A549 (cell line): ENCODE data around the gene LY6G5B. TPM values are rescaled to one million over a fixed set of nuclear protein-coding genes. Genes with fewer than 3 reads are reported as not detected.

Experiments used
- ATAC-seq, 2 experiments: fragments of 200-7000 bp in 1 of 2; fragments of >200 bp in 1 of 2; cut with Nextera tagmentation in 1 of 2; cut with Tn5 transposase in 1 of 2; 3 replicates each; pipeline versions ENCODE4 v1.8.0 to v1.9.1; 2018 to 2020; ENCODE audit warnings: mild to moderate bottlenecking in 1 of 2, moderate library complexity in 1 of 2
- CTCF ChIA-PET: fragments of 300-600 bp; sonication (Branson Sonifier 250); formaldehyde crosslinking; extraction: SDS; loops from one replicate; lab custom pipeline; 2021; ENCODE audit warnings: antibody characterized with exemption, inconsistent platforms; lab: Yijun Ruan, JAX
- POLR2A ChIA-PET: fragments of 350-600 bp; formaldehyde crosslinking; extraction: SDS; loops from one replicate; lab custom pipeline; 2021; ENCODE audit warnings: antibody characterized with exemption, inconsistent platforms; lab: Yijun Ruan, JAX
- DNase-seq, 2 experiments: peaks; one replicate each; pipeline versions ENCODE4 v3.0.0 to v3.0.0-alpha.2; 2011 to 2016; ENCODE audit warnings: low read depth in 1 of 2, low spot score in 1 of 2
- FAIRE-seq: peaks from 2 replicates; lab custom pipeline; 2011; peaks lifted over from hg19 to GRCh38; lab: Jason Lieb, UNC
- H3K27ac ChIP-seq, 2 experiments: fragments of >200 bp; sonication (Bioruptor Twin); formaldehyde crosslinking; 3 replicates each; pipeline ENCODE4 v1.5.1; 2016 to 2017
- H3K4me1 ChIP-seq: fragments of >200 bp; sonication (Bioruptor Twin); formaldehyde crosslinking; 3 replicates; pipeline ENCODE4 v1.6.1; 2016
- H3K4me2 ChIP-seq: fragments of >200 bp; sonication (Bioruptor Twin); formaldehyde crosslinking; 3 replicates; pipeline ENCODE4 v1.6.1; 2016
- H3K4me3 ChIP-seq: fragments of >200 bp; sonication (Bioruptor Twin); formaldehyde crosslinking; 3 replicates; pipeline ENCODE4 v1.5.1; 2016
- H3K9me3 ChIP-seq: fragments of >200 bp; sonication (Bioruptor Twin); formaldehyde crosslinking; 3 replicates; pipeline ENCODE4 v1.6.1; 2016
- BHLHE40 ChIP-seq: IDR thresholded peaks from 2 replicates; pipeline ENCODE4 v1.6.1; 2012; ENCODE audit warnings: low read depth, low read length, inconsistent platforms
- CBX2 ChIP-seq: fragments of 200-600 bp; sonication (generic); IDR thresholded peaks from 2 replicates; pipeline ENCODE4 v1.6.1; 2016; ENCODE audit warnings: low read depth, mild to moderate bottlenecking, borderline replicate concordance
- CHD4 ChIP-seq: fragments of 200-600 bp; sonication (generic); IDR thresholded peaks from 2 replicates; pipeline ENCODE4 v1.6.1; 2016; ENCODE audit warnings: antibody characterized with exemption, mild to moderate bottlenecking, borderline replicate concordance
- ESRRA ChIP-seq: fragments of 150-350 bp; IDR thresholded peaks from 2 replicates; pipeline ENCODE4 v1.6.1; 2014; ENCODE audit warnings: mild to moderate bottlenecking, low read length, borderline replicate concordance
- HOXA7 ChIP-seq: fragments of 250-450 bp; sonication (Bioruptor Pico); IDR thresholded peaks from 2 replicates; pipeline ENCODE4 v1.5.0; 2020; ENCODE audit warnings: mild to moderate bottlenecking, moderate library complexity
- HOXB13 ChIP-seq: fragments of 250-450 bp; sonication (Bioruptor Pico); IDR thresholded peaks from 2 replicates; pipeline ENCODE4 v1.5.0; 2020; ENCODE audit warnings: low read depth, mild to moderate bottlenecking, moderate library complexity
- JUN ChIP-seq, 2 experiments: fragments of >200 bp; sonication (Bioruptor Twin); formaldehyde crosslinking; IDR thresholded peaks; 2 replicates in 1 of 2; 3 replicates in 1 of 2; pipeline ENCODE4 v1.6.1; 2016 to 2017
- NFE2L2 ChIP-seq: fragments of 150-350 bp; conservative IDR thresholded peaks from 2 replicates; pipeline ENCODE4 v1.6.1; 2014; ENCODE audit warnings: low read length
- NPAS2 ChIP-seq: fragments of 250-450 bp; sonication (Bioruptor Pico); IDR thresholded peaks from 2 replicates; pipeline ENCODE4 v1.8.0; 2022; ENCODE audit warnings: mild to moderate bottlenecking, moderate library complexity, borderline replicate concordance
- PHF8 ChIP-seq: fragments of 200-600 bp; sonication (generic); IDR thresholded peaks from 2 replicates; pipeline ENCODE4 v1.6.1; 2016; ENCODE audit warnings: low read depth, mild to moderate bottlenecking, antibody characterized with exemption, moderate library complexity, borderline replicate concordance
- POLR2A ChIP-seq: IDR thresholded peaks from 2 replicates; pipeline ENCODE4 v1.6.1; 2012; ENCODE audit warnings: mild to moderate bottlenecking, low read length
- RCOR1 ChIP-seq: fragments of 150-350 bp; IDR thresholded peaks from 2 replicates; pipeline ENCODE4 v1.6.1; 2014; ENCODE audit warnings: antibody characterized with exemption, low read length, low read depth
- RFX5 ChIP-seq: fragments of 450-650 bp; IDR thresholded peaks from 2 replicates; pipeline ENCODE4 v1.7.1; 2014; ENCODE audit warnings: antibody characterized with exemption, mild to moderate bottlenecking, moderate library complexity
- ZFP36 ChIP-seq: fragments of 450-650 bp; IDR thresholded peaks from 2 replicates; pipeline ENCODE4 v1.6.1; 2014; ENCODE audit warnings: borderline replicate concordance; ENCODE audit not compliant: partially characterized antibody
- ZNF302 ChIP-seq: fragments of 250-450 bp; sonication (Bioruptor Pico); IDR thresholded peaks from 2 replicates; pipeline ENCODE4 v1.9.0; 2021; ENCODE audit warnings: inconsistent platforms, mild to moderate bottlenecking, moderate library complexity
- WGBS: methylation state at CpG from one replicate; pipeline ENCODE4 v1.1.6; 2017; ENCODE audit errors: missing lambda C conversion rate; 5-methylcytosine and 5-hydroxymethylcytosine counted together
- polyA plus RNA-seq, 4 experiments: library from polyadenylated mRNA; depleted of rRNA in 3 of 4; stranded (reverse); fragments of >200 nt; fragmentation: RNase III in 1 of 4; extraction: RNeasy Plus Mini Kit Qiagen cat#74134 plus additional on column Dnase treatment in 1 of 4; gene quantifications; 2 replicates in 3 of 4; 3 replicates in 1 of 4; pipeline ENCODE4 v1.2.3, GENCODE V29; 2011 to 2017
- TF ChIP-seq, protein P1 (sequence below): fragments of 450-650 bp; IDR thresholded peaks from 2 replicates; pipeline ENCODE4 v1.6.1; 2014; ENCODE audit warnings: antibody characterized with exemption
- TF ChIP-seq, protein P2 (sequence below): fragments of 250-450 bp; sonication (Bioruptor Pico); IDR thresholded peaks from 2 replicates; pipeline ENCODE4 v1.5.0; 2020; ENCODE audit warnings: low read depth, mild to moderate bottlenecking, moderate library complexity
- TF ChIP-seq, protein P3 (sequence below): IDR thresholded peaks from 2 replicates; pipeline ENCODE4 v1.6.1; 2012
- TF ChIP-seq, protein P4 (sequence below): fragments of >200 bp; sonication (Bioruptor Twin); formaldehyde crosslinking; IDR thresholded peaks from 3 replicates; pipeline ENCODE4 v1.6.1; 2016
- TF ChIP-seq, protein P5 (sequence below): IDR thresholded peaks from 2 replicates; pipeline ENCODE4 v1.6.1; 2012; ENCODE audit warnings: low read depth, borderline replicate concordance

The LY6G5B gene
- polyA plus RNA-seq, 2 of the 4 experiments (the other 2 are of a cell fraction), result 5.9 to 9.9 TPM

DNA sequence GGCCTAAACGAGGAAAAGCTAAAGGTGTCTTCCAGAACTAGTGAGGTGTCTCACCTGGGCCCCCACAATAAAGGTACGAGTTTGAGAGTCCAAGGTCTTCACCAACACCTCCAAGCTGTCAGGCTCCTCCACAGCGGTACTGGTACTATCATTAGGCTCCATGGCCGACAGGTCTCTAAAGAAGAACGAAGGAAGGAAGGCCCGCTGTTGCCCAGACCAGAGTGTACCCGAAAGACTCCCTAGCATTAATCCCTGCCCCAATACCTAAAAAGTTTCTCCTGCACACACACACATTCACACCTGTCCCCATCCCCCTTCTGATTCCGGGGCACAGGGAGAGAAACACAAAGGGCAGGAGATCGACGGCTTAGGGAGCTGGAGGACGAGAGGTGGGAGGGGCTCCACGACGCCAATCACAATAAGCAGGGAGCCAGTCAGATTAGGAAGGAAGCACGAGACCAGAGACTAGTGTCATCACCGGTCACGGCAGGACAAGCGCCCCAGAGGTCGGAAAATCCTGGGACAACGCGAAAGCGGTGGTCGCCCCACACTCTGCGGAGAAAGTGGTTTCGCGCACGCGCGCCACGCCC, 18.1 kb upstream of the LY6G5B start:
- ChIA-PET CTCF (interaction anchor here (1.4 to 2.4 kb wide), 3 partner anchors 9 to 105 kb away, joined by 5 to 12 read pairs (median 6); partner anchors contain the start of gene ATP6V1G2), POLR2A (interaction anchor here (0.7 to 1.8 kb wide), 13 partner anchors 9 to 246 kb away, joined by 3 to 14 read pairs (median 4); partner anchors contain the start of genes C6orf47, CSNK2B, DDX39B and EHMT2)
- Histone ChIP-seq H3K4me2 (peak overlapping the region; percentile 83), H3K4me3 (peak overlapping the region; percentile 69), H3K27ac (peak overlapping the region; percentile 91 to 99), H3K4me1 (peaks cover 10% of the 10 kb centered on the region; the same call in 2 of the 3 replicates), H3K9me3 (no peaks in the 10 kb centered on the region)
- TF ChIP-seq, protein P1, sequence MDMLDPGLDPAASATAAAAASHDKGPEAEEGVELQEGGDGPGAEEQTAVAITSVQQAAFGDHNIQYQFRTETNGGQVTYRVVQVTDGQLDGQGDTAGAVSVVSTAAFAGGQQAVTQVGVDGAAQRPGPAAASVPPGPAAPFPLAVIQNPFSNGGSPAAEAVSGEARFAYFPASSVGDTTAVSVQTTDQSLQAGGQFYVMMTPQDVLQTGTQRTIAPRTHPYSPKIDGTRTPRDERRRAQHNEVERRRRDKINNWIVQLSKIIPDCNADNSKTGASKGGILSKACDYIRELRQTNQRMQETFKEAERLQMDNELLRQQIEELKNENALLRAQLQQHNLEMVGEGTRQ, result no peak
- TF ChIP-seq RFX5, result no peak
- 0 out of 2 replicates have a peak, but pooled peaks have one; percentile 18 for TF ChIP-seq BHLHE40
- DNase-seq (peak; percentile 58 to 66), FAIRE-seq (no peak), ATAC-seq (peak; percentile 79 to 80)
- WGBS, result 6% methylated on average over 22 of the region's 29 CpGs

DNA sequence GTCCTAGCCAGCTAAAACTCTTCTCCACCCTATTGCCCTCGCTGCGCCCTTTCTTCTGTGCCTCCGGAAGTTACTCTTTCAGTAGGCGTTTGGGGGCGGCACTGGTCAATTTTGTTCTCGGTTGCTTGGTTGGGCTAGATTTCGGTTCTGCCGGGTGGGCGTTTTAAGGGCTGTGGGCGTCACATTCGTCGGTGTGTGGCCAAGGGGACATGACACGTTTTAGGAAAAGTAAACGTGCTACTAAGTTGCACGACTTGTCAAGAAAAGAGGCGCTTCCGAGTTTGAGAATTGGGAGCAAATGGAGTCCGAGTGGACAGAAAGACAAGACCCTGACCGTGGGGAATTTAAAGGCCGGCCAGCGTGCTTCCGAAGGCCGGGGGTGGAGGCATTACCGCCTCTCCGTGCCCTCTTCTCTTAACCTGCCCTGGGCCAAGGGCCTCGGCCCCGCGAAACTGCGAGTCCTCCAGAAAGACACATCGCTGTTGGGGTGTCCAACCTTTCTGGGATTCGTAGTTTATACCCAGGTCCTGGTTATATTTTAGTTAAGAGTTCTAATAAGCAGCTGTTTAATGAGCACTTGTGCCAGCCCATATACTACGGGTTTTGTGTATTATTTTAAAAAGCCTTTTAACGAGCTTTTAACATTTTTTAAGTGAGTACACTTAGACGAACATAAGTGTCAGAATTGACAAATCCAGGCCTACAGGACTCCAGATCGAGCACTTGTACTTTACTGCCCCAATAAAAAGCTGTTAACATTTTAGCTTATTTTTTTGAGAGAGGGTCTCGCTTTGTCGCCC, 16.7 kb upstream of the LY6G5B start:
- Histone ChIP-seq H3K4me2 (peak overlapping the region; percentile 83), H3K27ac (peak overlapping the region; percentile 91 to 99), H3K4me1 (peaks cover 10% of the 10 kb centered on the region; the same call in 2 of the 3 replicates), H3K9me3 (no peaks in the 10 kb centered on the region), H3K4me3 (peak overlapping the region; percentile 69)
- POLR2A ChIA-PET, result interaction anchor here (0.6 to 1.8 kb wide), 7 partner anchors 9 to 112 kb away, joined by 3 to 14 read pairs (median 4); partner anchors contain the start of genes CSNK2B, DDX39B and GPANK1
- ATAC-seq (peak; percentile 78 to 84), DNase-seq (peak in 1 of 2 experiments; percentile 87), FAIRE-seq (no peak)
- TF ChIP-seq POLR2A (no peak), PHF8 (peak; percentile 9; the same call in 1 of the 2 replicates), HOXA7 (CRISPR knock-in tag) (peak; percentile 5; the same call in 1 of the 2 replicates), ZNF302 (CRISPR knock-in tag) (no peak), ZFP36 (no peak), ESRRA (no peak), JUN (IDR thresholded peaks at IDR 0.05) (peak in 1 of 2 experiments; percentile 10; a peak in 1 of 5 replicates), BHLHE40 (no peak), HOXB13 (no peak), RCOR1 (no peak), NFE2L2 (no peak), NPAS2 (no peak), CHD4 (no peak), CBX2 (no peak)
- TF ChIP-seq, protein P2, sequence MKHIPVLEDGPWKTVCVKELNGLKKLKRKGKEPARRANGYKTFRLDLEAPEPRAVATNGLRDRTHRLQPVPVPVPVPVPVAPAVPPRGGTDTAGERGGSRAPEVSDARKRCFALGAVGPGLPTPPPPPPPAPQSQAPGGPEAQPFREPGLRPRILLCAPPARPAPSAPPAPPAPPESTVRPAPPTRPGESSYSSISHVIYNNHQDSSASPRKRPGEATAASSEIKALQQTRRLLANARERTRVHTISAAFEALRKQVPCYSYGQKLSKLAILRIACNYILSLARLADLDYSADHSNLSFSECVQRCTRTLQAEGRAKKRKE (CRISPR knock-in tag), result no peak
- TF ChIP-seq, protein P3, sequence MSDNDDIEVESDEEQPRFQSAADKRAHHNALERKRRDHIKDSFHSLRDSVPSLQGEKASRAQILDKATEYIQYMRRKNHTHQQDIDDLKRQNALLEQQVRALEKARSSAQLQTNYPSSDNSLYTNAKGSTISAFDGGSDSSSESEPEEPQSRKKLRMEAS, result peak; percentile 50; the same call in 1 of the 2 replicates
- TF ChIP-seq, protein P4, sequence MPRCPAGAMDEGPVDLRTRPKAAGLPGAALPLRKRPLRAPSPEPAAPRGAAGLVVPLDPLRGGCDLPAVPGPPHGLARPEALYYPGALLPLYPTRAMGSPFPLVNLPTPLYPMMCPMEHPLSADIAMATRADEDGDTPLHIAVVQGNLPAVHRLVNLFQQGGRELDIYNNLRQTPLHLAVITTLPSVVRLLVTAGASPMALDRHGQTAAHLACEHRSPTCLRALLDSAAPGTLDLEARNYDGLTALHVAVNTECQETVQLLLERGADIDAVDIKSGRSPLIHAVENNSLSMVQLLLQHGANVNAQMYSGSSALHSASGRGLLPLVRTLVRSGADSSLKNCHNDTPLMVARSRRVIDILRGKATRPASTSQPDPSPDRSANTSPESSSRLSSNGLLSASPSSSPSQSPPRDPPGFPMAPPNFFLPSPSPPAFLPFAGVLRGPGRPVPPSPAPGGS, result 0 out of 3 replicates have a peak, but pooled peaks have one; percentile 18
- TF ChIP-seq, protein P5, sequence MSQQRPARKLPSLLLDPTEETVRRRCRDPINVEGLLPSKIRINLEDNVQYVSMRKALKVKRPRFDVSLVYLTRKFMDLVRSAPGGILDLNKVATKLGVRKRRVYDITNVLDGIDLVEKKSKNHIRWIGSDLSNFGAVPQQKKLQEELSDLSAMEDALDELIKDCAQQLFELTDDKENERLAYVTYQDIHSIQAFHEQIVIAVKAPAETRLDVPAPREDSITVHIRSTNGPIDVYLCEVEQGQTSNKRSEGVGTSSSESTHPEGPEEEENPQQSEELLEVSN, result no peak
- WGBS, result 17% methylated on average over 31 of the region's 37 CpGs
- CTCF ChIA-PET, result interaction anchor here (0.7 to 2.4 kb wide), 6 partner anchors 8 to 177 kb away, joined by 3 to 12 read pairs (median 4); partner anchors contain the start of genes C6orf47 and DDAH2
